HEK293 (cell line): ENCODE results near the gene ADM2.

Experiments
- CTCF ChIP-seq: fragments of 450-650 bp; formaldehyde crosslinking; IDR thresholded peaks from 2 replicates; pipeline ENCODE4 v1.5.1; 2016; ENCODE audit warnings: missing biosample characterization, missing genetic modification characterization
- GFI1B ChIP-seq: fragments of 450-650 bp; formaldehyde crosslinking; IDR thresholded peaks from 2 replicates; pipeline ENCODE4 v1.5.1; 2016; ENCODE audit warnings: missing biosample characterization, missing genetic modification characterization
- GLI4 ChIP-seq: fragments of 450-650 bp; formaldehyde crosslinking; IDR thresholded peaks from 2 replicates; pipeline ENCODE4 v1.5.1; 2016; ENCODE audit warnings: missing biosample characterization, missing genetic modification characterization
- HOXD13 ChIP-seq: sonication (generic); formaldehyde crosslinking; IDR thresholded peaks from 2 replicates; pipeline ENCODE4 v1.8.0; 2022; ENCODE audit warnings: missing genetic modification reagents, borderline replicate concordance
- KLF7 ChIP-seq: fragments of 450-650 bp; formaldehyde crosslinking; IDR thresholded peaks from 2 replicates; pipeline ENCODE4 v1.5.1; 2016; ENCODE audit warnings: missing biosample characterization, missing genetic modification characterization, borderline replicate concordance
- TCF7L2 ChIP-seq: IDR thresholded peaks from 2 replicates; pipeline ENCODE4 v1.6.1; 2011; ENCODE audit warnings: low read depth, mild to moderate bottlenecking, inconsistent platforms, low read length, moderate library complexity, borderline replicate concordance
- YY2 ChIP-seq: fragments of 450-650 bp; formaldehyde crosslinking; IDR thresholded peaks from 2 replicates; pipeline ENCODE4 v1.5.1; 2016; ENCODE audit warnings: missing biosample characterization, missing genetic modification characterization
- ZFP37 ChIP-seq: fragments of 450-650 bp; formaldehyde crosslinking; IDR thresholded peaks from 2 replicates; pipeline ENCODE4 v1.5.1; 2016; ENCODE audit warnings: missing biosample characterization, missing genetic modification characterization
- ZFP41 ChIP-seq: fragments of 450-650 bp; formaldehyde crosslinking; IDR thresholded peaks from 2 replicates; pipeline ENCODE4 v1.5.1; 2016; ENCODE audit warnings: missing biosample characterization, missing genetic modification characterization, borderline replicate concordance
- ZIC2 ChIP-seq: fragments of 450-650 bp; formaldehyde crosslinking; IDR thresholded peaks from 2 replicates; pipeline ENCODE4 v1.5.1; 2016; ENCODE audit warnings: missing biosample characterization, missing genetic modification characterization
- ZNF174 ChIP-seq: fragments of 450-650 bp; formaldehyde crosslinking; IDR thresholded peaks from 2 replicates; pipeline ENCODE4 v1.5.0; 2017; ENCODE audit warnings: missing biosample characterization, mild to moderate bottlenecking, missing genetic modification characterization
- ZNF18 ChIP-seq: fragments of 450-650 bp; formaldehyde crosslinking; IDR thresholded peaks from 2 replicates; pipeline ENCODE4 v1.5.1; 2016; ENCODE audit warnings: missing biosample characterization, missing genetic modification characterization
- ZNF366 ChIP-seq: fragments of 450-650 bp; formaldehyde crosslinking; conservative IDR thresholded peaks from 2 replicates; pipeline ENCODE4 v1.5.1; 2016; ENCODE audit warnings: missing biosample characterization, missing genetic modification characterization
- ZNF37A ChIP-seq: fragments of 450-650 bp; IDR thresholded peaks from 2 replicates; pipeline ENCODE4 v1.5.1; 2018; ENCODE audit warnings: missing biosample characterization, missing genetic modification characterization
- ZNF404 ChIP-seq: fragments of 450-650 bp; formaldehyde crosslinking; IDR thresholded peaks from 2 replicates; pipeline ENCODE4 v1.5.1; 2017; ENCODE audit warnings: missing biosample characterization, missing genetic modification characterization
- ZNF473 ChIP-seq: fragments of 450-650 bp; formaldehyde crosslinking; IDR thresholded peaks from 2 replicates; pipeline ENCODE4 v1.5.1; 2017; ENCODE audit warnings: missing biosample characterization, missing genetic modification characterization
- ZNF529 ChIP-seq: fragments of 450-650 bp; formaldehyde crosslinking; IDR thresholded peaks from 2 replicates; pipeline ENCODE4 v1.5.1; 2017; ENCODE audit warnings: missing genetic modification characterization, missing biosample characterization; ENCODE audit not compliant: insufficient replicate concordance
- ZNF623 ChIP-seq: fragments of 450-650 bp; formaldehyde crosslinking; IDR thresholded peaks from 2 replicates; pipeline ENCODE4 v1.5.1; 2016; ENCODE audit warnings: missing biosample characterization, missing genetic modification characterization
- ZNF658 ChIP-seq: fragments of 450-650 bp; formaldehyde crosslinking; IDR thresholded peaks from 2 replicates; pipeline ENCODE4; 2016; ENCODE audit warnings: missing biosample characterization, missing genetic modification characterization
- ZNF664 ChIP-seq: fragments of 450-650 bp; formaldehyde crosslinking; IDR thresholded peaks from 2 replicates; pipeline ENCODE4 v1.5.1; 2016; ENCODE audit warnings: missing biosample characterization, missing genetic modification characterization
- ZNF747 ChIP-seq: fragments of 450-650 bp; formaldehyde crosslinking; IDR thresholded peaks from 2 replicates; pipeline ENCODE4 v1.5.1; 2016; ENCODE audit warnings: missing biosample characterization, missing genetic modification characterization
- ZSCAN16 ChIP-seq: fragments of 450-650 bp; formaldehyde crosslinking; IDR thresholded peaks from 2 replicates; pipeline ENCODE4 v1.5.1; 2016; ENCODE audit warnings: missing biosample characterization, missing genetic modification characterization
- TF ChIP-seq, protein P1 (sequence below): fragments of 450-650 bp; formaldehyde crosslinking; conservative IDR thresholded peaks from 2 replicates; pipeline ENCODE4 v1.5.1; 2016; ENCODE audit warnings: low read depth, missing biosample characterization, missing genetic modification characterization
- TF ChIP-seq, protein P2 (sequence below): fragments of 450-650 bp; formaldehyde crosslinking; IDR thresholded peaks from 2 replicates; pipeline ENCODE4 v1.5.1; 2016; ENCODE audit warnings: missing biosample characterization, missing genetic modification characterization
- TF ChIP-seq, protein P3 (sequence below): fragments of 450-650 bp; formaldehyde crosslinking; IDR thresholded peaks from 2 replicates; pipeline ENCODE4 v1.5.1; 2017; ENCODE audit warnings: missing biosample characterization, mild to moderate bottlenecking, missing genetic modification characterization, moderate library complexity
- TF ChIP-seq, protein P4 (sequence below): fragments of 450-650 bp; formaldehyde crosslinking; IDR thresholded peaks from 2 replicates; pipeline ENCODE4 v1.5.1; 2016; ENCODE audit warnings: missing biosample characterization, missing genetic modification characterization

The ADM2 gene

DNA sequence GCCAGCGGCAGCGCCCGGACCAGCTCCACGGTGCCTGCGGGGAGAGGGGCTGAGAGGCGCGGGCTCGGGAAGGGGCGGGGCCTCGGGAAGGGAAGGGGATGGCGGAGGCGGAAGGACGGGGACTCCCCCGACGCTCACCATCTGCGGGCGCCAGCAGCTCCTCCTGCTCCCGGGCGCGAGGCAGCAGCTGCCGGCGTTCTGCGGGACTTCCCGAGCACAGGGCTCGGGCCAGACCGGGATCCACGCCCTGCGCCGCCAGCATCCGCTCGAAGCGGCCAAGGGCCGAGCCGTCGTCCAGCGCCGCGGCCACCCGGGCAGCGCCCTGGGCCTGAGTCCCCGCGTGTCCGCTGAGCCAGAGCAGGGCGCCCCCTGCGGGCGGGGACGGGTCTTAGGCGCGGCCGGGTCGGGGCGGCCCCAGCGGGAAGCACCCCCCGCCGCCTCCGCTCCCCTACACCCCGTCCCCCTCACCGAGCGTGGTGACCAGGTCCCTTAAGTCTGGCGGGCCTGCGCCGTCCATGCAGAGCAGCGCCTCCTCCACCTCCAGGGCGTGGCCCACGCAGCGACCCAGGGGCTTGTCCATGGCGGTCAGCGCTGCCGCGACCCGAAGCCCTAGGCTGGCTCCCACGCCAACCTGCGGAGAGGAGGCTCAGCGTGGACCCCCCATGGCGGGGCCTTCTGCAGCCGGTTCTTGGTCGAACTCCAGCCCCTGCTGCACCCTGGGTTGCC is 44.9 kb downstream of the ADM2 start (continued):
- peak; percentile 21; the same call in 1 of the 2 replicates for TF ChIP-seq CTCF
- TF ChIP-seq ZFP37 (tag by site-specific recombination): no peak
- TF ChIP-seq ZNF747 (tag by site-specific recombination): no peak
- no peak for TF ChIP-seq ZNF366
- TF ChIP-seq, protein P1, sequence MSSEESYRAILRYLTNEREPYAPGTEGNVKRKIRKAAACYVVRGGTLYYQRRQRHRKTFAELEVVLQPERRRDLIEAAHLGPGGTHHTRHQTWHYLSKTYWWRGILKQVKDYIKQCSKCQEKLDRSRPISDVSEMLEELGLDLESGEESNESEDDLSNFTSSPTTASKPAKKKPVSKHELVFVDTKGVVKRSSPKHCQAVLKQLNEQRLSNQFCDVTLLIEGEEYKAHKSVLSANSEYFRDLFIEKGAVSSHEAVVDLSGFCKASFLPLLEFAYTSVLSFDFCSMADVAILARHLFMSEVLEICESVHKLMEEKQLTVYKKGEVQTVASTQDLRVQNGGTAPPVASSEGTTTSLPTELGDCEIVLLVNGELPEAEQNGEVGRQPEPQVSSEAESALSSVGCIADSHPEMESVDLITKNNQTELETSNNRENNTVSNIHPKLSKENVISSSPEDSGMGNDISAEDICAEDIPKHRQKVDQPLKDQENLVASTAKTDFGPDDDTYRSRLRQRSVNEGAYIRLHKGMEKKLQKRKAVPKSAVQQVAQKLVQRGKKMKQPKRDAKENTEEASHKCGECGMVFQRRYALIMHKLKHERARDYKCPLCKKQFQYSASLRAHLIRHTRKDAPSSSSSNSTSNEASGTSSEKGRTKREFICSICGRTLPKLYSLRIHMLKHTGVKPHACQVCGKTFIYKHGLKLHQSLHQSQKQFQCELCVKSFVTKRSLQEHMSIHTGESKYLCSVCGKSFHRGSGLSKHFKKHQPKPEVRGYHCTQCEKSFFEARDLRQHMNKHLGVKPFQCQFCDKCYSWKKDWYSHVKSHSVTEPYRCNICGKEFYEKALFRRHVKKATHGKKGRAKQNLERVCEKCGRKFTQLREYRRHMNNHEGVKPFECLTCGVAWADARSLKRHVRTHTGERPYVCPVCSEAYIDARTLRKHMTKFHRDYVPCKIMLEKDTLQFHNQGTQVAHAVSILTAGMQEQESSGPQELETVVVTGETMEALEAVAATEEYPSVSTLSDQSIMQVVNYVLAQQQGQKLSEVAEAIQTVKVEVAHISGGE (tag by site-specific recombination): peak; percentile 68; the same call in 1 of the 2 replicates
- TF ChIP-seq GFI1B (tag by site-specific recombination): no peak
- TF ChIP-seq ZNF529: no peak
- TF ChIP-seq ZIC2 (tag by site-specific recombination): peak; percentile 86
- no peak for TF ChIP-seq ZNF174 (tag by site-specific recombination)
- peak; percentile 17; the same call in 1 of the 2 replicates for TF ChIP-seq KLF7 (tag by site-specific recombination)
- no peak for TF ChIP-seq TCF7L2
- no peak for TF ChIP-seq GLI4
- no peak for TF ChIP-seq ZNF623 (tag by site-specific recombination)
- TF ChIP-seq, protein P2, sequence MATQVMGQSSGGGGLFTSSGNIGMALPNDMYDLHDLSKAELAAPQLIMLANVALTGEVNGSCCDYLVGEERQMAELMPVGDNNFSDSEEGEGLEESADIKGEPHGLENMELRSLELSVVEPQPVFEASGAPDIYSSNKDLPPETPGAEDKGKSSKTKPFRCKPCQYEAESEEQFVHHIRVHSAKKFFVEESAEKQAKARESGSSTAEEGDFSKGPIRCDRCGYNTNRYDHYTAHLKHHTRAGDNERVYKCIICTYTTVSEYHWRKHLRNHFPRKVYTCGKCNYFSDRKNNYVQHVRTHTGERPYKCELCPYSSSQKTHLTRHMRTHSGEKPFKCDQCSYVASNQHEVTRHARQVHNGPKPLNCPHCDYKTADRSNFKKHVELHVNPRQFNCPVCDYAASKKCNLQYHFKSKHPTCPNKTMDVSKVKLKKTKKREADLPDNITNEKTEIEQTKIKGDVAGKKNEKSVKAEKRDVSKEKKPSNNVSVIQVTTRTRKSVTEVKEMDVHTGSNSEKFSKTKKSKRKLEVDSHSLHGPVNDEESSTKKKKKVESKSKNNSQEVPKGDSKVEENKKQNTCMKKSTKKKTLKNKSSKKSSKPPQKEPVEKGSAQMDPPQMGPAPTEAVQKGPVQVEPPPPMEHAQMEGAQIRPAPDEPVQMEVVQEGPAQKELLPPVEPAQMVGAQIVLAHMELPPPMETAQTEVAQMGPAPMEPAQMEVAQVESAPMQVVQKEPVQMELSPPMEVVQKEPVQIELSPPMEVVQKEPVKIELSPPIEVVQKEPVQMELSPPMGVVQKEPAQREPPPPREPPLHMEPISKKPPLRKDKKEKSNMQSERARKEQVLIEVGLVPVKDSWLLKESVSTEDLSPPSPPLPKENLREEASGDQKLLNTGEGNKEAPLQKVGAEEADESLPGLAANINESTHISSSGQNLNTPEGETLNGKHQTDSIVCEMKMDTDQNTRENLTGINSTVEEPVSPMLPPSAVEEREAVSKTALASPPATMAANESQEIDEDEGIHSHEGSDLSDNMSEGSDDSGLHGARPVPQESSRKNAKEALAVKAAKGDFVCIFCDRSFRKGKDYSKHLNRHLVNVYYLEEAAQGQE (tag by site-specific recombination): no peak
- no peak for TF ChIP-seq ZNF473 (tag by site-specific recombination)
- TF ChIP-seq, protein P3, sequence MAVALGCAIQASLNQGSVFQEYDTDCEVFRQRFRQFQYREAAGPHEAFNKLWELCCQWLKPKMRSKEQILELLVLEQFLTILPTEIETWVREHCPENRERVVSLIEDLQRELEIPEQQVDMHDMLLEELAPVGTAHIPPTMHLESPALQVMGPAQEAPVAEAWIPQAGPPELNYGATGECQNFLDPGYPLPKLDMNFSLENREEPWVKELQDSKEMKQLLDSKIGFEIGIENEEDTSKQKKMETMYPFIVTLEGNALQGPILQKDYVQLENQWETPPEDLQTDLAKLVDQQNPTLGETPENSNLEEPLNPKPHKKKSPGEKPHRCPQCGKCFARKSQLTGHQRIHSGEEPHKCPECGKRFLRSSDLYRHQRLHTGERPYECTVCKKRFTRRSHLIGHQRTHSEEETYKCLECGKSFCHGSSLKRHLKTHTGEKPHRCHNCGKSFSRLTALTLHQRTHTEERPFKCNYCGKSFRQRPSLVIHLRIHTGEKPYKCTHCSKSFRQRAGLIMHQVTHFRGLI: peak; percentile 88
- TF ChIP-seq YY2 (tag by site-specific recombination): 0 out of 2 replicates have a peak, but pooled peaks have one; percentile 29
- no peak for TF ChIP-seq ZNF658 (tag by site-specific recombination)
- TF ChIP-seq ZNF404 (tag by site-specific recombination): no peak
- no peak for TF ChIP-seq ZFP41 (tag by site-specific recombination)
- TF ChIP-seq, protein P4, sequence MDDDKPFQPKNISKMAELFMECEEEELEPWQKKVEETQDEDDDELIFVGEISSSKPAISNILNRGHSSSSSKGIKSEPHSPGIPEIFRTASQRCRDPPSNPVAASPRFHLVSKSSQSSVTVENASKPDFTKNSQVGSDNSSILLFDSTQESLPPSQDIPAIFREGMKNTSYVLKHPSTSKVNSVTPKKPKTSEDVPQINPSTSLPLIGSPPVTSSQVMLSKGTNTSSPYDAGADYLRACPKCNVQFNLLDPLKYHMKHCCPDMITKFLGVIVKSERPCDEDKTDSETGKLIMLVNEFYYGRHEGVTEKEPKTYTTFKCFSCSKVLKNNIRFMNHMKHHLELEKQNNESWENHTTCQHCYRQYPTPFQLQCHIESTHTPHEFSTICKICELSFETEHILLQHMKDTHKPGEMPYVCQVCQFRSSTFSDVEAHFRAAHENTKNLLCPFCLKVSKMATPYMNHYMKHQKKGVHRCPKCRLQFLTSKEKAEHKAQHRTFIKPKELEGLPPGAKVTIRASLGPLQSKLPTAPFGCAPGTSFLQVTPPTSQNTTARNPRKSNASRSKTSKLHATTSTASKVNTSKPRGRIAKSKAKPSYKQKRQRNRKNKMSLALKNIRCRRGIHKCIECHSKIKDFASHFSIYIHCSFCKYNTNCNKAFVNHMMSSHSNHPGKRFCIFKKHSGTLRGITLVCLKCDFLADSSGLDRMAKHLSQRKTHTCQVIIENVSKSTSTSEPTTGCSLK (tag by site-specific recombination): no peak
- TF ChIP-seq HOXD13 (CRISPR knock-in tag): no peak
- no peak for TF ChIP-seq ZSCAN16 (tag by site-specific recombination)
- no peak for TF ChIP-seq ZNF37A
- TF ChIP-seq ZNF18 (tag by site-specific recombination): no peak
- TF ChIP-seq ZNF664: no peak
